Neural cell (in vitro differentiated cells): Measurements from ENCODE around the gene SPARC.

ENCODE experiments used
- CTCF ChIP-seq: fragments of 450-650 bp; IDR thresholded peaks from 2 replicates; pipeline ENCODE4 v1.5.1; 2014; ENCODE audit warnings: antibody characterized with exemption, mild to moderate bottlenecking, moderate library complexity; ENCODE audit not compliant: poor library complexity, severe bottlenecking
- EZH2 ChIP-seq: fragments of 200-600, 300-800 bp; shearing (Covaris generic), sonication (generic); IDR thresholded peaks from 2 replicates; pipeline ENCODE4 v1.6.1; 2014; ENCODE audit warnings: antibody characterized with exemption, low read length, borderline replicate concordance, mild to moderate bottlenecking; ENCODE audit not compliant: insufficient read depth, poor library complexity, severe bottlenecking
- REST ChIP-seq: IDR thresholded peaks from 2 replicates; pipeline ENCODE4 v1.6.1; 2012; ENCODE audit warnings: borderline replicate concordance

GRCh38 chr5:151670083-151670686, 16.5 kb downstream of the SPARC start:
- TF ChIP-seq CTCF (no peak), EZH2 (no peak), REST (no peak)
